HG02571 (cell line): ENCODE data around the gene ASTL.

Experiments used
- ATAC-seq: cut with Tn5 transposase; IDR thresholded peaks from one replicate; pipeline ENCODE4 v1.9.1; 2021; ENCODE audit warnings: mild to moderate bottlenecking, moderate library complexity; ENCODE audit not compliant: unreplicated experiment

ASTL gene

DNA sequence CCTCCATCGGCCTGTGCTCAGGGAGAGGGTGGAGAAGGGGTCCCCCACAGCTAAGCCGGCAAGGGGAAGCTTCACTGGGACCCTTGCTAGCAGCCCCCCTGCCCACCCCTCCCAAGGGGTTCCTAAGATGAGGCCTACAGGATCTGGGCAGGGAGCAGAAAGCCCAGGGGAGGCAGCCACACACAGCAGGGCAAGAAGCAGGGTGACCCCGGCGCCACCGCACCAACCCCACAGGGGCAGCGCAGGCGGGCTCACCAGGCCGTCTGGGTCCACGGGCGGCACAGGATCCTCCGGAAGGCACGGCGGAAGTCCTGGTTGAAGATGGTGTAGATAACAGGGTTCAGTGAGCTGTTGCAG lies 23.8 kb downstream of the ASTL start:
- ATAC-seq: no peak

DNA sequence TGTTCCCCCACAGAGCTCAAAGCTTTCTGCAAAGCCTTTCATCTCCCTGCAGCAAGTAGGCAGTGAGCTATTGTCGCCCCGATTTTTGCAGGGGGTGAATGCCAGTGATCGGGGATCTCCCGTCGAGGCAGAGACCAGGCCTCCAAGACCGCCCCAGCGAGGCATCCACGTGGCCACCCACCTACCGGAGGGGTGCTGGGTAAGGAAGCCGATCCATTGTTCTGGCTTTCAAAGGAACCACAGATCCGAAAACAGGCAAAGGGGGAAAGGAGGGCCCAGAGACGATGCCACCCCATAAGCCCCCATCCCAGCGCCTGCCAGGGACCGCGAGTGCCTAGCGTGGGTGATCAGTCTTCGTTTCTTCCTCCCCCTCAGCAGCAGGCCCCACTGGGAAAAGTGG lies 24.4 kb downstream of the ASTL start:
- ATAC-seq: no peak

DNA sequence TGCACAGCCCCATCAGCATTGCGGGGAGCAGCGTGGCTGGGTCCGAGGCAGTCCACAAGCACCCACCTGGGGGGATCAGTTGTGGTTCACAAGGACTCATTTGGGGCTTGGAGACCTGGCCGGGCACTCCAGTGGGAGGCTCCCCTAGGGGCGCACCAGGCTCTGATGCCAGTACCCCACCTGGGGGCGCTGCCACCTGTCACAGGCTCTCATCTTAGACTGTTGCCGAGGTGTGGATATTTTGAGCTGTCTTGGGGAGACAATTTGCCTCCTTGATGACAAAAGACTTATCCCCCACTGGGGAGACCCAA lies 25.0 kb downstream of the ASTL start:
- ATAC-seq: no peak

DNA sequence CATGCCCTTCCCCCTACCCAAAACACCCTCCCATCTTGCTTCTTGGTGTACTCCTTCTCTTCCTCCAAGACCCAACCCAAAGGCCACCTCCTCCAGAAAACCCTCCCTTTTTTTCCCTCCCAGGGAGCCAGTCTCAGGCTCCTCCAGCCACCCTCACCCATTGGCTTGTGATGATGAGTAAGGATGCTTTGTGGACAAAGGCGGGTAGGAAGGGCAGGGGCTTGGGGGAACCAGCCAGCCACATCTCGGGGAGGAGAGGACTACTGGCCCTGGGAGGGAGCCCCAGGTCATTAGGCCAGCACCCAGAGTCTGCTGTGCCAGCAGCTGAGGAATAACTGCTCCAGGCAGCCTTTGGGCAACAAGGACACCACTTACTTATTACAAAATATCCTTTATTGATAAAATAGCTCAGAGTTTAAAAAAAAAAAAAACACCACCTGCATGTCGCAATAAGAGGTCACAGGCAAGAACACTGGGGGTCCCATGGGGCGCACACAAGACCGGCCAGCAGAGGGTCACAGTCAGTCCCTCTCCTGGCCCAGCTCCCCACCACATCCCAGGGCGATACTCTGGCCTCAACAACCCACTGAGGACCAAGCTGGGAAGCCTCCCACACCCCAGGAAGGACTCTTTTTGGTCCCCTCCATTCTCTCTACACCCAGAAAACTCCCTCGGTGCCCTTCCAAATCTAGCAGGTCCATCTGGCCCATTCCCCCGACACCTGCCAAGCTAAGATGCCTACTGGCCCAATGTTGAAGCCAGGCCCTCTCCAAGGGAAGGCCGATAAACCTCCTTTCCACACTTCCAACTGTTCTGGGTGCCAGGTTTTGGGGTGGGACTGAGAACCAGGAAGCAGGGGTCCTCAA lies 25.6 kb downstream of the ASTL start:
- no peak for ATAC-seq

- no peak for ATAC-seq
Observed at GRCh38 chr2:96111823-96112500, 26.3 kb downstream of the ASTL start.

- ATAC-seq: no peak
Observed at GRCh38 chr2:96111257-96111640, 27.1 kb downstream of the ASTL start.

- no peak for ATAC-seq
Observed at GRCh38 chr2:96110621-96111256, 27.6 kb downstream of the ASTL start.

- no peak for ATAC-seq
Observed at GRCh38 chr2:96109931-96110511, 28.3 kb downstream of the ASTL start.

- ATAC-seq: no peak
Observed at GRCh38 chr2:96109361-96109680, 29.0 kb downstream of the ASTL start.

- no peak for ATAC-seq
Observed at GRCh38 chr2:96108541-96109360, 29.6 kb downstream of the ASTL start.

DNA sequence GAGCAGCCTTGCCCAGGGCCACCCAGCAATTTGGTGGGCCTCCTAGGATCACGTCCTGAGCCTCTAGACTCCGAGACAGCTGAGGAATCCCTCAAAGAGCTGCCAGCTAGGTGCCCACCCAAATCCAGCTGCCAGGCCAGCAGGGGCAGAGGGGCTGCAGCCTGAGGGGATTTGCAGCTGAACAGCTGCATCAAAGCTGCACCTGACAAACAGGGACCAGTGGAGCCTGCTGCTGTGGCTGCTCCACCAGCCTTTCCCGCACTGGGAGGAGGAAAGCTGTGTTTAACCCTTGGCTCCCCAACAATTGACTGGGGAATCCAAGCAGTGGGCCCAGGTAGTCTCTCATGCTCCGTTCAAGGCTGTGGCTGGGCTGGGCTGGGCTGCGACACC lies 30.2 kb downstream of the ASTL start:
- no peak for ATAC-seq

- ATAC-seq: no peak
Observed at GRCh38 chr2:96107708-96108065, 30.6 kb downstream of the ASTL start.

DNA sequence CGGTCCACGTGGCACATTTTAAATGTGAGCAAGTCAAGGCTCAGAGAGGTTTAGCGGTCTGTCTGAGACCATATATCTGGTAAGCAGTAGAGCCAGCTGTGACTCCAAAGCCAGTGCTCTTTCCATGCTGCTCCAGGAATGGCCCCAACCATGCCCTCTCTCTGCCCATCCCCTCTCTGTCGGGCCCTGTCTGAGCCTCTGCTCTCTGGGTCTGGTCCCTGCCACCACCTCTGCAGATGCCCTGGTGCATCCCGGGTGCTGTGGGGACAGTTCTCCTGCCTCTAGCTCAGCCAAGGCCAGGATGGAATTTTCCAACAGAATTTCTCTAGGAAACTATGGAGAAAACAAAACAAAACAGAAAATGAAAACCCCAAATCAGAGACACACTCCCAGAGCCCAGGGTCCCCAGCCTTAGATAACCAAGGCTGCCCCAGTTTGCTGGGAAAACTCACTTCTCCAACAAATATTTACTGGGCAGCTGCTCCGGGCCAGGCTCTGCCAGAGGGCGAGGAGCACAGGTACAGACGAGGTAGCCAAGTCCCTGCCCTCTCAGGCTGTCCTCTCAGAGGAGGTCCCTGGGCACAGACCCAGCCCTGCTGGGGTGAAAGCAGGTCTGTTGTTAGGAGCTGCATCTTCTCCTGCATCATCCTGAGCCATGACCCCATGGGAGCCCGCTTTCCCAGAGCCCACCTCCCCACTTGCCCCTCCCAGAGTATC lies 31.2 kb downstream of the ASTL start:
- no peak for ATAC-seq

DNA sequence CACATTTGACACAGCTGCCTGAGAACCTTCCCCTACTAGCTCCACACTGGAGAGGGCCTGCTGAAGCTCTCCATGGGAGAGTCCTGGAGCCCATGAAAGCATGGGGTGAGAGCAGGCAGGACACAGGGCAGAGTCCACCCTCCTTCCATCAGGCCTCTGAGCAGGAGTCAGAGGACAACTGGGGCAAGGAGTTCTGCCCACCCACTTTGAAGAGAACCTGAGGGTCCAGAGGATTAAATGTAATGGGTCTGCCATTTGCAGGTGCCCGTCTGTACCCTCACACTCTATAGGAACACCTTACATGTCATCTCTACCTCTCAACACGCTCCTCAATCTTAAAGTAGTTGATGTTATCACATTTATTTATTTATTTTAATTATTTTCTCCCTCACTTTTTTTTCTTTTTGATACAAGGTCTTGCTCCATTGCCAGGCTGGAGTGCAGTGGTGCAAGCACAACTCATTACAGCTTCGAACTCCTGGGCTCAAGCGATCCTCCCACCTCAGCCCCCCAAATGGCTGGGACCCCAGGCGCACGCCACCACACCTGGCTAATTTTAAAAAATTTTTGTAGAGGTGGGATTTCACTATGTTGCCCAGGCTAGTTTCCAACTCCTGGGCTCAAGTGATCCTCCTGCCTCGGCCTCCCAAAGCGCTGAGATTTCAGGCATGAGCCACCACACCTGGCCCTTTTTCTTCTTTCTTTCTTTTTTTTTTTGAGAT lies 32.1 kb downstream of the ASTL start:
- no peak for ATAC-seq

DNA sequence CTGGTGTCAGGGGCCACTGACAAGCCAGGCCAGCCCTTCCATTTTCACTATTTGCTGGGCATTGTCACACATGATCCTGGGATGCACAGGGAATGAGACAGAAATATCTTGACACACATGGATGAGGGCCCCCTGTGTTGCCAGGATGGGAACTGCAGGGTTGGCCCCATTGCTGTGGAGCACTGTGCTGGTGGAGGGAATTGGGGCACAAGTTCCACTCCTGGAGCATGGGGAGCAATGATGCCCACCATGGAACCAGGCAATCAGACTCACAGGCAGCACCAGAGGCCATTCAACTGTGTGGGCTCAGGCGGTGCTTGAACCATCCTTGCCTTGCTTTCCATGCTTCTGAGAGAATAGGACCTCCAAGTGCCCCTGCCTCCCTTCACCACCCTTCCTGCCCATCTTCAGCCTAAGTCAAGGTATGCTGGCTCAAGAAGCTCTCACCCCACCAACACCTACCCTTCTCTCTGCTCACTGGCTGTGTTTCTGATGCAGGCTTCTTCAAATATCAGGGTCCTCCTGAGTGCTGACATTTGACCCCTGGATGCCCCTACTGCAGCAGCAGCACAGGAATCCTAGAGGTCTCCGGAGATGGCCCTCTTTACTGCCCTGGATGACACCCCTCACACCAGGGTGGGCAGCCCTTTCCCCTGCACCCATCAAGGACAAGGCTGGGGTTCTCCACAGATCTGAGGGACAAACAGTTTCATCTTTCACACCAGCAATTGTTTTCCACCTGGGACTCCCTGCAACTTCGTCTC lies 33.0 kb downstream of the ASTL start:
- ATAC-seq: no peak

GRCh38 chr2:96104487-96104861 lies 33.8 kb downstream of the ASTL start:
- ATAC-seq: no peak

DNA sequence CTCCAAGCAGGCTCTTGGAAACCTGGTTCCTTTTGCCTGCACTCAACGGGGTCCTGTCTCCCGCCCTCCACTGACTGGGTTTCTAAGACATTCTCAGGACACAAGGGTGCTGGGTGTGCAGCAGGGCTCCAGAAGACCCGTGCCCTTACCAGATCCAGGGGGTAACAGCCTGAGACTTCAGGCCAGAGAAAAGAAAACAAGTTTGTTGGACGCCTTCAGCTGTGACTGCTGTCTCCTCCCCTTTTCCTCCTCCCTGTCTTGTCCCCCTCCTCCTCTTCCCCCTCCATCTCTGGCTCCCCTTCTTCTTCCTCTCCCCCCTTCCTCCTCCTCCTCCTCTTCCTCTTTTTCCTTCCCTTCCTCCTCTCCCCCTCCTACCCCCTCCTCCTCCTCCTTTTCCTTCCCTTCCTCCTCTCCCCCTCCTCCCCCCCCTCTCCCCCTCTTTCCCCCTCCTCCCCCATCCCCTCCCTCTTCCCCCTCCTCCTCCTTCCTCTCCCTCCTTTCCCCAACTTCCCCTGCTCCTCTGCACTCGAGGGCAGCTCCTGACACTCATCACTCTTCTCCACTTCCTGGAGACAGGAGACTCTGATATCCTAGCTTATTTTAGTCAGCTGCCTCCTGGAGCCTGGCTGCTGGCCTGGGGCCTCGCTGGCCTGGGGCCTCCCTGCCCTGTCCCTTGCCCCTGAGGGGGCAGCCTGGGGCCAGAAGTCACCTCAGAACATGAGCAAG lies 34.4 kb downstream of the ASTL start:
- no peak for ATAC-seq

DNA sequence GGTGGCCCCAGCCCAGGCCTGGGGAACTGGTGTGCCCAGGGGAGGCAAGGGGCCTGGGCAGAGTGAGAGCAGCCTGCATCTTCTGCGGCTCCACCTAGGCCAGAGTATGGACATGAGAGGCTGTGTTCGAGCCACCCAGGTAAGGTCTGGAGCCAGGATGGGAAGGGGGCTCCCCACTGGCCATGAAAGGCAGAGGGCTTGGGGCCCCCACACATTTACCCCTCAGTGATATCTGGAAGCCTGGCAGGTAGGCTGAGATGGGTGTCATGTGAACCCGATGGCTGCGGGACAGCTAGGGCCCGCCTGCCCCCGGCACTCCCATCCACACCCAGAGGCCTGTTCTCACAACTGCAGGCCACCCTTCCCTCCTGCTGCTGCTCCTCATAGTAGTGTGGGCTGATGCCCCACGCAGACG lies 35.1 kb downstream of the ASTL start:
- ATAC-seq: no peak
